ENCODE measurements around the gene KDF1. TPM values are rescaled to one million over a fixed set of nuclear protein-coding genes. Genes with fewer than 3 reads are reported as not detected.

KDF1 gene
- total and polyA plus RNA-seq, 2 of the 13 experiments (the other 11 are each of a cell fraction or from before 2014, with no cell fraction given), result 1.9 to 4.9 TPM

- TF ChIP-seq SETDB1 (CRISPR knock-in tag; IDR thresholded peaks at IDR 0.05; ENCODE audit: borderline replicate concordance) (no peak), MXD1 (CRISPR knock-in tag; IDR thresholded peaks at IDR 0.05) (no peak), NFATC3 (CRISPR knock-in tag; IDR thresholded peaks at IDR 0.05) (no peak), TOE1 (CRISPR knock-in tag; IDR thresholded peaks at IDR 0.05) (no peak), ZMYM2 (CRISPR knock-in tag; IDR thresholded peaks at IDR 0.05) (peak; percentile 94), SMAD3 (CRISPR knock-in tag; IDR thresholded peaks at IDR 0.05) (no peak; the same call in 1 of the 2 replicates), ZBTB2 (CRISPR knock-in tag; IDR thresholded peaks at IDR 0.05; ENCODE audit: low read depth) (no peak), MYPOP (CRISPR knock-in tag; IDR thresholded peaks at IDR 0.05) (peak; percentile 50; the same call in 1 of the 2 replicates), KDM4B (CRISPR knock-in tag; IDR thresholded peaks at IDR 0.05) (no peak), HNRNPLL (IDR thresholded peaks at IDR 0.05; ENCODE audit: low read depth, low read length, poor library complexity, severe bottlenecking) (no peak), ZNF264 (CRISPR knock-in tag; IDR thresholded peaks at IDR 0.05) (peak; percentile 61), GRHL1 (CRISPR knock-in tag; conservative IDR thresholded peaks at IDR 0.05) (no peak), ZNF160 (CRISPR knock-in tag; IDR thresholded peaks at IDR 0.05) (no peak; the same call in none of the 2 replicates), NR2F2 (IDR thresholded peaks at IDR 0.05; ENCODE audit: borderline replicate concordance, low read depth) (peak; percentile 91), SPEN (CRISPR knock-in tag; IDR thresholded peaks at IDR 0.05; ENCODE audit: low read depth) (peak; percentile 93), EED (CRISPR knock-in tag; IDR thresholded peaks at IDR 0.05) (no peak), ZHX1 (CRISPR knock-in tag; IDR thresholded peaks at IDR 0.05; ENCODE audit: low read depth) (peak; percentile 75; the same call in 1 of the 2 replicates), MIER3 (CRISPR knock-in tag; IDR thresholded peaks at IDR 0.05; ENCODE audit: borderline replicate concordance) (peak; percentile 53; the same call in 1 of the 2 replicates), SALL1 (CRISPR knock-in tag; IDR thresholded peaks at IDR 0.05) (peak; percentile 98), IRF2 (CRISPR knock-in tag; IDR thresholded peaks at IDR 0.05) (peak; percentile 76), ZBTB3 (CRISPR knock-in tag; IDR thresholded peaks at IDR 0.05; ENCODE audit: borderline replicate concordance, low read depth) (peak; percentile 47; the same call in 1 of the 2 replicates), MAFG (CRISPR knock-in tag; IDR thresholded peaks at IDR 0.05) (no peak)
Measured at GRCh38 chr1:26938004-26938658, 22.1 kb downstream of the KDF1 start (continued).
